Measurements from ENCODE around the gene NLRP3.

DNA sequence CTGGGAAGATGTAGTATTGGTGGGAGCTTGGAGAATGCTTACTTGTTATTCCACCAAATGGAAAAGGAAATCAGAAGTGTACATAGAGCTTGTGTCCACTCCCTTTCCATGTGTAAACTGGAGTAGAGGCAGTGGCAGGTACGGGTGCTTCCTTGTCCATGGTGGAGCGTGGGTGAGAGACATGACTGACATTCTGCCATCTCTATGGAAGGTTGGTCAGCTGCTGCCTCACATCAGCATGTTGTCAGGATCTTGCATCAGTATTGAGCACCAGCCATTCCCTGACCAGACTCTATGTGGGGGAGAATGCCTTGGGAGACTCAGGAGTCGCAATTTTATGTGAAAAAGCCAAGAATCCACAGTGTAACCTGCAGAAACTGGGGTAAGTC lies 19.8 kb downstream of the NLRP3 start:
- TF ChIP-seq, protein P1, sequence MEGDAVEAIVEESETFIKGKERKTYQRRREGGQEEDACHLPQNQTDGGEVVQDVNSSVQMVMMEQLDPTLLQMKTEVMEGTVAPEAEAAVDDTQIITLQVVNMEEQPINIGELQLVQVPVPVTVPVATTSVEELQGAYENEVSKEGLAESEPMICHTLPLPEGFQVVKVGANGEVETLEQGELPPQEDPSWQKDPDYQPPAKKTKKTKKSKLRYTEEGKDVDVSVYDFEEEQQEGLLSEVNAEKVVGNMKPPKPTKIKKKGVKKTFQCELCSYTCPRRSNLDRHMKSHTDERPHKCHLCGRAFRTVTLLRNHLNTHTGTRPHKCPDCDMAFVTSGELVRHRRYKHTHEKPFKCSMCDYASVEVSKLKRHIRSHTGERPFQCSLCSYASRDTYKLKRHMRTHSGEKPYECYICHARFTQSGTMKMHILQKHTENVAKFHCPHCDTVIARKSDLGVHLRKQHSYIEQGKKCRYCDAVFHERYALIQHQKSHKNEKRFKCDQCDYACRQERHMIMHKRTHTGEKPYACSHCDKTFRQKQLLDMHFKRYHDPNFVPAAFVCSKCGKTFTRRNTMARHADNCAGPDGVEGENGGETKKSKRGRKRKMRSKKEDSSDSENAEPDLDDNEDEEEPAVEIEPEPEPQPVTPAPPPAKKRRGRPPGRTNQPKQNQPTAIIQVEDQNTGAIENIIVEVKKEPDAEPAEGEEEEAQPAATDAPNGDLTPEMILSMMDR (IDR thresholded peaks at IDR 0.05): no peak
- TF ChIP-seq POLR2A (IDR thresholded peaks at IDR 0.05): no peak

Measured in esophagus squamous epithelium (tissue), 4 donors.